Fibroblast of the aortic adventitia (primary cell): ENCODE data around the gene SLC23A1. TPM values are rescaled to one million over a fixed set of nuclear protein-coding genes. Genes with fewer than 3 reads are reported as not detected.
"Not testable (repeated sequence)": the region's sequence is repeated elsewhere in the genome, so short reads cannot be mapped to it uniquely, and the experiment has no call there.

Source experiments
- DNase-seq: peaks from one replicate; pipeline ENCODE4 v3.0.0-alpha.2; 2010; ENCODE audit warnings: low read depth
- H3K4me3 ChIP-seq: 2 replicates; pipeline ENCODE4 v1.5.1; 2011; ENCODE audit warnings: low read depth, mild to moderate bottlenecking, control low read depth, low read length, moderate library complexity
- total RNA-seq: library from RNA; depleted of rRNA; stranded (reverse); fragments of >200 nt; gene quantifications from 2 replicates; pipeline ENCODE4 v1.2.3, GENCODE V29; 2012; ENCODE audit warnings: low replicate concordance
- TF ChIP-seq, protein P1 (sequence below): IDR thresholded peaks from 2 replicates; pipeline ENCODE4 v1.5.1; 2011; ENCODE audit warnings: mild to moderate bottlenecking, low read length, control low read depth, inconsistent platforms; ENCODE audit not compliant: insufficient read depth

SLC23A1 gene
- total RNA-seq, 1 donor = not detected

GRCh38 chr5:139354186-139354585 is 28.9 kb downstream of the SLC23A1 start:
- no peak overlapping the region for H3K4me3 ChIP-seq
- TF ChIP-seq, protein P1, sequence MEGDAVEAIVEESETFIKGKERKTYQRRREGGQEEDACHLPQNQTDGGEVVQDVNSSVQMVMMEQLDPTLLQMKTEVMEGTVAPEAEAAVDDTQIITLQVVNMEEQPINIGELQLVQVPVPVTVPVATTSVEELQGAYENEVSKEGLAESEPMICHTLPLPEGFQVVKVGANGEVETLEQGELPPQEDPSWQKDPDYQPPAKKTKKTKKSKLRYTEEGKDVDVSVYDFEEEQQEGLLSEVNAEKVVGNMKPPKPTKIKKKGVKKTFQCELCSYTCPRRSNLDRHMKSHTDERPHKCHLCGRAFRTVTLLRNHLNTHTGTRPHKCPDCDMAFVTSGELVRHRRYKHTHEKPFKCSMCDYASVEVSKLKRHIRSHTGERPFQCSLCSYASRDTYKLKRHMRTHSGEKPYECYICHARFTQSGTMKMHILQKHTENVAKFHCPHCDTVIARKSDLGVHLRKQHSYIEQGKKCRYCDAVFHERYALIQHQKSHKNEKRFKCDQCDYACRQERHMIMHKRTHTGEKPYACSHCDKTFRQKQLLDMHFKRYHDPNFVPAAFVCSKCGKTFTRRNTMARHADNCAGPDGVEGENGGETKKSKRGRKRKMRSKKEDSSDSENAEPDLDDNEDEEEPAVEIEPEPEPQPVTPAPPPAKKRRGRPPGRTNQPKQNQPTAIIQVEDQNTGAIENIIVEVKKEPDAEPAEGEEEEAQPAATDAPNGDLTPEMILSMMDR = no peak
- no peak for DNase-seq

GRCh38 chr5:139347863-139348262 is 35.2 kb downstream of the SLC23A1 start:
- not testable (repeated sequence) for DNase-seq

GRCh38 chr5:139345442-139345841 is 37.7 kb downstream of the SLC23A1 start:
- H3K4me3 ChIP-seq, DNase-seq: not testable (repeated sequence)

More at GRCh38 chr5:139347863-139348262, 35.2 kb downstream of the SLC23A1 start:
- H3K4me3 ChIP-seq = not testable (repeated sequence)

DNA sequence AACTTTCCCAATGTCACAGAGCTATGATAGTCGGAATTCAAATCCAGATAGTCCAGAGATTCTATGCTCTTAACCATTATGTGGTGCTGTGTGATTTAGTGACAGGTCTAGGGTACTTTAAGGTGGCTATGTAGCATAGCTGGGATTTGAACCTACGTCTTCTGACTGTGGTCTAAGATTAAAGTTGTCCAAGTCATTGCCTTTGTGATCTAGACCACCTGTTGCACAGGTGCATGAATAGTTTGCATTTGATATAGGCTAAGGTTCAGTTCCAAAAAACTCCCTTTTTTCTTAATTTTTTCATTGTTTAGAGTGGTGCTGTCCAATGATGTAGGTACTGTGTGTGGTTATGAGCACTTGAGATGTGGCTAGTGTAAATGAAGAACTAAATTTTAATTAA is 38.9 kb downstream of the SLC23A1 start:
- H3K4me3 ChIP-seq = peak overlapping the region; percentile 1
- no peak for DNase-seq
- TF ChIP-seq, protein P1 = no peak

DNA sequence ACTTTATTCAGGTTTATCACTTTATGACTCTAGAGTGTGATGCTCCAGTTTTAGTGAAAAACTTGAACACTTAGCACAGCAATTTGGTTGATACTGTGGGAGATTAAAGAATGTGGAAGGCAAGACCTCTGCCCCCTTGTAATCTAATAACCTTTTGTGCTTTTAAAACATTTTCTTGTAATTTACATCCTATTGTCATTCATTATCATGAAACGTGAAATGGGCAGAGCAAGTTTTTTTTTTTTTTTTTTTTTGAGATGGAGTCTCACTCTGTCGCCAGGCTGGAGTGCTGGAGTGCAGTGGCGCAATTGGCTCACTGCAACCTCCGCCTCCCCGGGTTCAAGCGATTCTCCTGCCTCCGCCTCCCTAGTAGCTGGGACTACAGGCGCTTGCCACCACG is 39.6 kb downstream of the SLC23A1 start:
- peak overlapping the region; percentile 99 for H3K4me3 ChIP-seq
- DNase-seq = no peak
- TF ChIP-seq, protein P1 = no peak

DNA sequence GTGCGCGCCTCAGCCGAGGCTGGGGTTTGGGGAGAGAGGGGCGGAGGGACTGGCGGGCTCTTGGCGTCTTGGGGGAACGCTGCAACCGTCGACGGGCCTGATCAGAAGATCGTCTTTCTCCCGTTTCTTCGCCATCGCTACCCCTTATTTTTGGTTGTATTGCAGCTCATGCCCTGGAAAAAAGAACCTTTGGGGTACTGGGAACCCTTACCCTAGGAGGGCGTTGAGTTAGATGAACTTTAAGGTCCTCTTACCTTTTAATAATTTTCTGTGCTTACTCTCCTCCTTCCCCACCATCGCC is 40.7 kb downstream of the SLC23A1 start:
- peak overlapping the region; percentile 99 for H3K4me3 ChIP-seq
- TF ChIP-seq, protein P1 = no peak
- DNase-seq = no peak

DNA sequence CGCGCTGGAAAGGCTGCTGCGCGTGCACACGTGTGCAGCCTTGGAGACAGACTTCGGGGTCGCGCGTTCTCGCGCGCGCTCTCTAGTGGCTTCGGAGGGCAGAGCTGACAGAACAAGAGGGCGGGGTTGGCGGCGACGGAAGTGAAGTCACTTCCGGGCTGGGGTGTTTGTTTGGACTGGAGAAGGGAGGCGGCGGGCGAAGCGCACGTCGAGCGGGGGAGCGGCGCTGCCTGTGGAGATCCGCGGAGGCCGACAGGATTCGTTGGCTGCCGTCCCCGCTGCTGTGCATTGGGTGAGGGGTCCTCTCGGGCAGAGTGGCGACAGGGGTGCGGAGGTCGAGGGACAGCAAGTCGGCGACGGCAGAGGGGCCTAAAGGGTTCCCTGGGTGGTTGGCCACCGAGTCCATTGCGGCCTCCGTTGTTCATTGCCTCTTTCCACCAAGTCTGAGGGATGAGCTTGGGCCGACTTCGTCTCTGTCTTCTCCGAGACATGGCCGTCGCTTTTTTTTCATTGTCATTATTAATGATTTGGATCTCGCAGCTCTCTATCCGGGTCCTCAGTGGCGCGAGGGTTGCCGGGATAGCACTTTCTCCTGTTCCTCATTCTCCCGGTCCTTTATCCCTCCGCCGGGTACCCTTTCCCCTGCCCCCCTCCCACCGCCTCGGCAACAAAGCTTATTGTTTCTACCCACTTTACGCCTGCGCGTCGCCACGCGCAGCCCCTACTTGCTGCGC is 41.2 kb downstream of the SLC23A1 start, which contains the start of gene PAIP2:
Gene PAIP2 (plus strand): TSS at position 166 of the 734 bp plus-strand sequence. CDS start 21,931 bp downstream, outside the sequence.
- peak; percentile 96 for DNase-seq
- TF ChIP-seq, protein P1 = peak; percentile 76
- H3K4me3 ChIP-seq = peak within 1 kb of the TSS; percentile 99

GRCh38 chr5:139341187-139341688 is 41.9 kb downstream of the SLC23A1 start:
- H3K4me3 ChIP-seq = peak overlapping the region; percentile 99
- TF ChIP-seq, protein P1 = no peak
- no peak for DNase-seq
